ENCODE measurements around the gene RERE.

DNA sequence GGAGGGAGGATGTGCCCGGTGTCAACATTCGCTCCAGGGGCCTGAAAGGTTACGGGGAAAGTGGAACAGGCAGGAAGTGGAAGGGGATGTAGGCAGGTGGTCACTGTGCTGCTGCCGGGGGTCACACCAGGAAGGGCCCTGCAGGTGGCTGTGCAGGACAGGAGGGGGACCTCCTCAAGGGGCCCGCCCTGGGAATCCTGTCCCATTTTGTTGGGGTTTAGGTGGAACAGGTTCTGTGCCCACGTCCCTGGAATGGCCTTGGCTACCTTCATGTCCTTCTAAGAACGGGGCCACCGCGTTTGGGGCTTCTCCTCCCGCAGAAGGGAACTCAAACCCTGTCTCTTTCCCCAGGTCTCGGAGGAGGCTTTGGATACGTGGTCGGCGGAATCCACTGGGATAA lies 487.6 kb downstream of the RERE start:
- TF ChIP-seq CTCF (conservative IDR thresholded peaks at IDR 0.05) (no peak), EZH2 (IDR thresholded peaks at IDR 0.05; ENCODE audit: low read depth) (no peak)

Measured in PC-9 (cell line).